GM23248 (cell line): ENCODE results near the gene ASIC4.

Source experiments
- EZH2 ChIP-seq: fragments of 200-600 bp; sonication (generic); IDR thresholded peaks from 2 replicates; pipeline ENCODE4 v1.6.1; 2018; ENCODE audit warnings: antibody characterized with exemption, mild to moderate bottlenecking; ENCODE audit not compliant: insufficient read depth, poor library complexity, severe bottlenecking
- EZH2phosphoT487 ChIP-seq: fragments of 200-600 bp; sonication (generic); IDR thresholded peaks from 2 replicates; pipeline ENCODE4 v1.6.1; 2018; ENCODE audit warnings: antibody characterized with exemption, moderate library complexity, mild to moderate bottlenecking, low read depth; ENCODE audit not compliant: insufficient read depth

DNA sequence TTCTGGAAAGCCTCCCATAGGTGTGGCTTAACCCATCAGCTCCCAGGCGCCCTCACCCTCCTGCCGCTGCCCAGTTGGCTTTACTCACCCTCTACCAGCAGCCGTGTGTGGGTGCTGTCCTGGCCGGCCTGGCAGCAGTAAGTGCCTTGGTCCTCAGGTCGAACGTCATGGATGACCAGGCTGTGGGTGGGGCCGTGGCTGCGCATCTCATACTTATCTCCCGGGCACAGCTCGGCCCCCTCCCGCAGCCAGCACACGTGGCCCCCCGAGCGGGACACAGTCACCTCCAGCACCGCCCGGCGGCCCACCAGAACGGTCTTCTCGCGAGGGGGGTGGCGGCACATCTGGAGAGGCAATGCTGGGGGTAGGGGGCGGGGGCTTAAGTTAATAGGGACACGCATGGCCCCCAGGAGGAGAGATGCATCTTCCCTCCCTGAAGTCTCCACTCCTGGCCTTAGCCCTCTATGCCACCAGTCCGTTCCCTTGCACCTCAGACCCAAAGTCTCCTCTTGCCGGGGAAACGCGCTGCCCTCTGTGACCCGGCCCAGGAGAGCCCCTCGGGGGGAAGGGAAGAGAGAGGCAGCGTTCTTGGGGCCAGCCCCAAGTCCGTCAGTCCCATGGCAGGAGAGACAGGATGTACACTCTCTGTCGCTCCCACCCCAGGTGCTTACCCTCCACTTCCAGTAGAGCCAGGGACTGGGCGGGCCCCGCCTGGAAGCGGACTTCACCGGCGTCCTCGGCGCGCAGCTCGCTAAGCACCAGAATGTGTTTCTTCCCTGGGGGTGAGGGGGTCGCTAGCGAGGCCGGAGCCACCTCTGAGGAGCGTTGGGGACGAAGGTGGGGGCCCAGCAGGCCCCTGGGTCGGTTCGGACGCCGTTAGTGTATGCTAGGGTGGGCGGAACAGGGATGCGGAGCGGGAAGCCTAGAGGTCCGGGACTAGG is 37.4 kb downstream of the ASIC4 start:
- TF ChIP-seq EZH2phosphoT487 (no peak), EZH2 (no peak)
